Measurements from ENCODE around the gene NUP93.
"Not testable (repeated sequence)": the region's sequence is repeated elsewhere in the genome, so short reads cannot be mapped to it uniquely, and the experiment has no call there.

The NUP93 gene

GRCh38 chr16:56779906-56780305, 50.0 kb downstream of the NUP93 start:
- DNase-seq (ENCODE audit: low read depth) = no peak

- DNase-seq (ENCODE audit: low read depth) = no peak
Observed at GRCh38 chr16:56780646-56781045, 50.7 kb downstream of the NUP93 start.

GRCh38 chr16:56781528-56781961, 51.6 kb downstream of the NUP93 start:
- no peak for DNase-seq (ENCODE audit: low read depth)

- DNase-seq (ENCODE audit: low read depth) = no peak
Observed at GRCh38 chr16:56783344-56783743, 53.4 kb downstream of the NUP93 start.

- DNase-seq (ENCODE audit: low read depth) = no peak
Observed at GRCh38 chr16:56785317-56785716, 55.4 kb downstream of the NUP93 start.

- DNase-seq (ENCODE audit: low read depth) = no peak
Observed at GRCh38 chr16:56787167-56787566, 57.2 kb downstream of the NUP93 start.

- no peak for DNase-seq (ENCODE audit: low read depth)
Observed at GRCh38 chr16:56788435-56788834, 58.5 kb downstream of the NUP93 start.

GRCh38 chr16:56789360-56789759, 59.4 kb downstream of the NUP93 start:
- DNase-seq (ENCODE audit: low read depth) = no peak

GRCh38 chr16:56792967-56793366, 63.0 kb downstream of the NUP93 start:
- no peak for DNase-seq (ENCODE audit: low read depth)

GRCh38 chr16:56793492-56793891, 63.6 kb downstream of the NUP93 start:
- DNase-seq (ENCODE audit: low read depth) = no peak

- DNase-seq (ENCODE audit: low read depth) = no peak
Observed at GRCh38 chr16:56795011-56795410, 65.1 kb downstream of the NUP93 start.

GRCh38 chr16:56797038-56797437, 67.1 kb downstream of the NUP93 start:
- not testable (repeated sequence) for DNase-seq (ENCODE audit: low read depth)

GRCh38 chr16:56797861-56798260, 67.9 kb downstream of the NUP93 start:
- DNase-seq (ENCODE audit: low read depth) = no peak

GRCh38 chr16:56798955-56799354, 69.0 kb downstream of the NUP93 start:
- no peak for DNase-seq (ENCODE audit: low read depth)

GRCh38 chr16:56800355-56800754, 70.4 kb downstream of the NUP93 start:
- no peak for DNase-seq (ENCODE audit: low read depth)

- DNase-seq (ENCODE audit: low read depth) = no peak
Observed at GRCh38 chr16:56801762-56802161, 71.8 kb downstream of the NUP93 start.

GRCh38 chr16:56807011-56807675, 77.2 kb downstream of the NUP93 start:
- no peak for DNase-seq (ENCODE audit: low read depth)

- DNase-seq (ENCODE audit: low read depth) = not testable (repeated sequence)
Observed at GRCh38 chr16:56807676-56808067, 77.7 kb downstream of the NUP93 start.

- DNase-seq (ENCODE audit: low read depth) = no peak
Observed at GRCh38 chr16:56810954-56811353, 81.0 kb downstream of the NUP93 start.

- DNase-seq (ENCODE audit: low read depth) = not testable (repeated sequence)
Observed at GRCh38 chr16:56811602-56812001, 81.7 kb downstream of the NUP93 start.

GRCh38 chr16:56812884-56813283, 83.0 kb downstream of the NUP93 start:
- DNase-seq (ENCODE audit: low read depth) = no peak

GRCh38 chr16:56814537-56815432, 84.9 kb downstream of the NUP93 start:
- DNase-seq (ENCODE audit: low read depth) = no peak

GRCh38 chr16:56815721-56816120, 85.8 kb downstream of the NUP93 start:
- DNase-seq (ENCODE audit: low read depth) = no peak

All from activated T-cell treated with anti-CD3 and anti-CD28 coated beads for 1 hour (primary cell).